Measurements from ENCODE around the gene MTMR10.

The MTMR10 gene

GRCh38 chr15:31025996-31026395 lies 34.6 kb upstream of the MTMR10 start:
- Histone ChIP-seq H3K36me3 (no peaks in the 10 kb centered on the region), H3K9me3 (ENCODE audit: severe bottlenecking) (no peaks in the 10 kb centered on the region), H3K4me3 (ENCODE audit: low read depth, low read length) (no peak overlapping the region), H3K27ac (no peak overlapping the region), H3K27me3 (ENCODE audit: insufficient read depth, low read depth, severe bottlenecking) (no peaks in the 10 kb centered on the region)
- no peak for DNase-seq
- TF ChIP-seq CTCF (IDR thresholded peaks at IDR 0.05; ENCODE audit: low read depth, low read length) = no peak

GRCh38 chr15:31024979-31025378 lies 33.6 kb upstream of the MTMR10 start:
- H3K27ac ChIP-seq = no peak overlapping the region
- no peak for TF ChIP-seq CTCF (IDR thresholded peaks at IDR 0.05; ENCODE audit: low read depth, low read length)
- H3K27me3 ChIP-seq (ENCODE audit: insufficient read depth, low read depth, severe bottlenecking) = no peaks in the 10 kb centered on the region
- no peaks in the 10 kb centered on the region for H3K36me3 ChIP-seq
- H3K4me3 ChIP-seq (ENCODE audit: low read depth, low read length) = no peak overlapping the region
- no peaks in the 10 kb centered on the region for H3K9me3 ChIP-seq (ENCODE audit: severe bottlenecking)
- no peak for DNase-seq

GRCh38 chr15:31024330-31024729 lies 32.9 kb upstream of the MTMR10 start:
- DNase-seq = no peak
- Histone ChIP-seq H3K4me3 (ENCODE audit: low read depth, low read length) (no peak overlapping the region), H3K36me3 (no peaks in the 10 kb centered on the region), H3K27me3 (ENCODE audit: insufficient read depth, low read depth, severe bottlenecking) (no peaks in the 10 kb centered on the region), H3K9me3 (ENCODE audit: severe bottlenecking) (no peaks in the 10 kb centered on the region), H3K27ac (no peak overlapping the region)
- TF ChIP-seq CTCF (IDR thresholded peaks at IDR 0.05; ENCODE audit: low read depth, low read length) = no peak

GRCh38 chr15:31023841-31024240 lies 32.4 kb upstream of the MTMR10 start:
- H3K4me3 ChIP-seq (ENCODE audit: low read depth, low read length) = no peak overlapping the region
- DNase-seq = no peak
- H3K36me3 ChIP-seq = no peaks in the 10 kb centered on the region
- H3K9me3 ChIP-seq (ENCODE audit: severe bottlenecking) = no peaks in the 10 kb centered on the region
- no peak overlapping the region for H3K27ac ChIP-seq
- no peaks in the 10 kb centered on the region for H3K27me3 ChIP-seq (ENCODE audit: insufficient read depth, low read depth, severe bottlenecking)
- no peak for TF ChIP-seq CTCF (IDR thresholded peaks at IDR 0.05; ENCODE audit: low read depth, low read length)

GRCh38 chr15:31021067-31021665 lies 29.7 kb upstream of the MTMR10 start:
- H3K9me3 ChIP-seq (ENCODE audit: severe bottlenecking) = no peaks in the 10 kb centered on the region
- no peak overlapping the region for H3K4me3 ChIP-seq (ENCODE audit: low read depth, low read length)
- no peak overlapping the region for H3K27ac ChIP-seq
- H3K36me3 ChIP-seq = no peaks in the 10 kb centered on the region
- no peak for DNase-seq
- TF ChIP-seq CTCF (IDR thresholded peaks at IDR 0.05; ENCODE audit: low read depth, low read length) = no peak
- H3K27me3 ChIP-seq (ENCODE audit: insufficient read depth, low read depth, severe bottlenecking) = no peaks in the 10 kb centered on the region

- H3K27me3 ChIP-seq (ENCODE audit: insufficient read depth, low read depth, severe bottlenecking) = no peaks in the 10 kb centered on the region
- no peak for TF ChIP-seq CTCF (IDR thresholded peaks at IDR 0.05; ENCODE audit: low read depth, low read length)
Measured at GRCh38 chr15:31020542-31020941, 29.1 kb upstream of the MTMR10 start.

More at GRCh38 chr15:31020542-31020941, 29.1 kb upstream of the MTMR10 start:
- no peaks in the 10 kb centered on the region for H3K36me3 ChIP-seq
- H3K4me3 ChIP-seq (ENCODE audit: low read depth, low read length) = no peak overlapping the region
- no peak overlapping the region for H3K27ac ChIP-seq
- DNase-seq = no peak
- H3K9me3 ChIP-seq (ENCODE audit: severe bottlenecking) = no peaks in the 10 kb centered on the region

Data from WERI-Rb-1 (cell line).